Stimulated activated memory B cell treated with anti-CD40 and anti-IgM and Interleukin-4, amounts not matched to agents 10 μg/mL and 1 μg/mL and 100 μg/mL, for 72 hours (primary cell): ENCODE data around the gene S100A1.
"Not testable (repeated sequence)": the region's sequence is repeated elsewhere in the genome, so short reads cannot be mapped to it uniquely, and the experiment has no call there.

Experiments used
- ATAC-seq: fragments of 150-1000 bp; cut with Tn5 transposase; 2 replicates; pipeline ENCODE4 v1.10.0; 2021
- H3K27ac Mint-ChIP-seq: one replicate; pipeline ENCODE4 v1.8.0; 2022; ENCODE audit warnings: mild to moderate bottlenecking, mixed read lengths
- H3K27me3 Mint-ChIP-seq: one replicate; pipeline ENCODE4 v1.8.0; 2022; ENCODE audit warnings: mixed read lengths
- H3K36me3 Mint-ChIP-seq: one replicate; pipeline ENCODE4 v1.8.0; 2022; ENCODE audit warnings: mixed read lengths
- H3K4me1 Mint-ChIP-seq: one replicate; pipeline ENCODE4 v1.8.0; 2022; ENCODE audit warnings: mixed read lengths
- H3K4me3 Mint-ChIP-seq: one replicate; pipeline ENCODE4 v1.8.0; 2022; ENCODE audit warnings: mild to moderate bottlenecking, moderate library complexity, mixed read lengths
- H3K9me3 Mint-ChIP-seq: one replicate; pipeline ENCODE4 v1.8.0; 2022; ENCODE audit warnings: mixed read lengths

Gene S100A1

DNA sequence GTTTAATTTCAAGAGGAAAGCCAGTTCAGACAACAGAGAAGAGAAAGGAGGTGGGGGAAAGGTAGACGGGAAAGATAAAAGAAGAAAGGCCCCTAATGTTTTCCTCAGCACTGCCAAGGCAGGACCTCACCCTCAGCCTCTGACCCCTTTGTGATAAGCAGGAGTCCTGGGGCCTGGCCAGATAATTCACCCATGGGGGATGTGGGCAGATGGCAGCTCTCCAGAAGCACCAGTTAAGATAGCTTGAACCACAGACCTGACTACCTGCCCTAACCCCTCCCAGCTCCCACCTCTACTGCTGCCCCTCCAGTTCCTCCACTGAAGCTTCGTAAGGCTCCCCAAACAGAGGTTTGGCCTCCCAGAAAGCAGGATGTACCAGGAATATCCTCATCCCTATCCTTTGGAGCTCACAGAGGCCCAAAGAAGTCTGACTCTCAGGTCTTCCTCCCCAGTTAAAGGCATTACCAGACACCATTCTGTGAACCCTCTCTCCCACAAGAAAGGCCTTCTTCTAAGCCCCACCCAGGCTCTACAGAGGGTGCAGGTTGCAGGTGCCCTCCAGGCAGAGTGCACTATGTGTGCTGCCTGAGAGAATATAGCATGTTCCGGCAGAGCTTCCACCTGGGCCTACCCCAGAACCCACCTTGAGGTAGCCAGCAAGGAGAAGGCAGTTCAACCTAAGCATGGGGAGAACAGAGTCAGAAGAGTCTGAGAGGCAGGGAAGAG lies 21.1 kb downstream of the S100A1 start:
- Mint-ChIP-seq H3K36me3 (peaks cover 32% of the 10 kb centered on the region), H3K27me3 (no peaks in the 10 kb centered on the region), H3K9me3 (no peaks in the 10 kb centered on the region), H3K27ac (peak overlapping the region; percentile 23), H3K4me3 (no peak overlapping the region), H3K4me1 (peaks cover 23% of the 10 kb centered on the region)
- ATAC-seq, result no peak

DNA sequence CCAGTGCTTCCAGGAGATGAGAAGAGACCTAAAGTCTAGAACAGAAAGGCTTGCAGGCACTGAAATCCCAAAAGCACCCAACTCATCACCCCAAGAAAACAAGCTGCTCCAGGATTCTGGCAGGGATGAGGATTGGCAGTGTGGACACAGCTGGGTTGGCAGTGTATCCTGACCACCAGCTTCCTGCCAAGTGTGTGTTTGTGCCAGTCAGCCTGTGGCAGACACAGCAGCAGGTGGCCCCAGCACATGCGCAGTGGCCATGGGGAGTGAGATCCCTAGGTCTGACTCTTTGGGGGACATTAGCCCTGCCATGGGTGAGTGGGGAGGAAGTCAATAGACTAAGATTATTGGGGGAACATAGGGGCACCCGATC lies 21.6 kb downstream of the S100A1 start:
- peaks cover 23% of the 10 kb centered on the region for H3K4me1 Mint-ChIP-seq
- H3K36me3 Mint-ChIP-seq, result peaks cover 27% of the 10 kb centered on the region
- H3K4me3 Mint-ChIP-seq, result no peak overlapping the region
- H3K27ac Mint-ChIP-seq, result peak overlapping the region; percentile 23
- H3K9me3 Mint-ChIP-seq, result no peaks in the 10 kb centered on the region
- ATAC-seq, result no peak
- no peaks in the 10 kb centered on the region for H3K27me3 Mint-ChIP-seq

DNA sequence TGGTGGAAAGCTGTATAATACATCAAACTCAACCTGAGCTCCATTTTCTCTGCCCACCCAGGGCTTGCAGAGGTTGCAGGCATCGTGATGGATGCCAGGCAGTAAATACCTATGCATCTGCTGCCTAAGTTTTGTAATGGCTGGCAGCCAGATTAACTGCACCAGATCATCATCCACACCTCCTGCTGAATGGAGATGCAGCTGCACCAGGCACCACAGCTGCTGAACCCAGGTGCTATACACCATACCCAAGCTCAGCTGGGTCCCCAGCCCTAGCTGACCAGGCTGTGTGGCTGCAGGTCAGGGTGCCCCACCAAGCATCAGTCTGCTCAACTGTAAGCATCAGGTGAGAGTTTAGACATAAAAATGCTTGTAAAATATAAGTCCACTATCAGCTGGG lies 23.5 kb downstream of the S100A1 start:
- no peak for ATAC-seq
- Mint-ChIP-seq H3K27me3 (no peaks in the 10 kb centered on the region), H3K4me3 (no peak overlapping the region), H3K27ac (no peak overlapping the region), H3K9me3 (no peaks in the 10 kb centered on the region), H3K36me3 (peaks cover 8% of the 10 kb centered on the region), H3K4me1 (peaks cover 13% of the 10 kb centered on the region)

DNA sequence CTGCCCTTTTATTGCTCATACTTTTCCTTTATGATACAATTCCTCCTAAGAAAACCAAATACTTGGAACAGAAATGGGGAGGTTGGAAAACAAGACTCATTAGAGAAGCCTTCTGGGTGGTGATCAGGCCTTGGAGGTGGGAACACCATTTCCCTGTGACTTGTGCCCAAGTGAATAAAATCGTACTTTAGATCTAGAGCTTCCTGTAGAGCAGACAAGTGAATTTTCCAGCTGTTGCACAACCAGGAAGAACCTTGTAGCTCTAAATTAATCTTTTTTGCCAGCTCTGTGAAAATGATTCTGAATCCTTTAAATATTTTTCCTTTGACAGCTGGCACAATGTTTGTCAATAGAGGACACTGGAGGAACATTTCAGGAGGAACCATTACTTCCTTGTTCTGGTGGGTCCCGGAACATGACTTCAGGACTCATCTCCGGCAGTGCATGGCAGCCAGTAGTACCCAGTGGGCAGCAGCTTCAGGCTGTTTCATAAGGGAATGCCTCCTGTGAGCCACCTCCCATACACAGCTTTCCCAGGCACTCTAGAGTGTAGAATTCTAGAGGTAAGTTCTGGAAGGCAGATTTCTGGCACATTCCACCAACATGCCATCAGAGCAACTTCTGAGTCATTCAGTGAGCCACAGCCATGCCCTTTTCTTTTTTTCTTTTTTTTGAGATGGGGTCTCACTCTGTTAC lies 24.7 kb downstream of the S100A1 start:
- Mint-ChIP-seq H3K9me3 (no peaks in the 10 kb centered on the region), H3K27me3 (no peaks in the 10 kb centered on the region), H3K36me3 (no peaks in the 10 kb centered on the region), H3K27ac (no peak overlapping the region), H3K4me1 (peaks cover 6% of the 10 kb centered on the region), H3K4me3 (no peak overlapping the region)
- ATAC-seq, result no peak

DNA sequence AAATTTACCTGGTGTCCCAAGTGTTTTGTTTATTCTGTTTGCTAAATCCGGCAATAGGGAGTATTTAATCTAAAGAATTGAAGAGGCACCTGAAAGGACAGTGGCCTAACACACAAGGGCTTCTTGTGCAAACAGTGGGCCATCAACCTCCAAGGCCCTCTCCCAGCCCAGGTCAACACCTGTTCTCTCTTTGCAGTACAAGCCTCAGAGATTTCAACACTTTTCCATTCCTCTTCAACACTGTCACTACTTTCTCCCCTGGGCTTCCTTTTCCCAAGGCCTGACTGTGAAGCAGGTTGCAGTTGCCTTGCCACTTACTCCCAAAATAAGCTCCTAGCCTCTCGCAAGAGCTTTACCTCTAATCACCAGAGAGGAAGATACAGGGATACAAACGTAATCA lies 27.1 kb downstream of the S100A1 start:
- Mint-ChIP-seq H3K27ac (no peak overlapping the region), H3K9me3 (no peaks in the 10 kb centered on the region)

GRCh38 chr1:153658400-153659174 lies 30.4 kb downstream of the S100A1 start, which contains the start of gene SNAPIN:
Gene SNAPIN (plus strand): TSS chr1:153658703. CDS start chr1:153658744, 41 bp downstream.
- Mint-ChIP-seq H3K27me3 (no peaks in the 10 kb centered on the region), H3K4me3 (peak within 1 kb of the TSS; percentile 99)

More for the DNA sequence above, 27.1 kb downstream of the S100A1 start:
- Mint-ChIP-seq H3K36me3 (no peaks in the 10 kb centered on the region), H3K27me3 (no peaks in the 10 kb centered on the region), H3K4me3 (no peak overlapping the region), H3K4me1 (peaks cover 20% of the 10 kb centered on the region)
- no peak for ATAC-seq

GRCh38 chr1:153659175-153659534 lies 30.9 kb downstream of the S100A1 start:
- Mint-ChIP-seq H3K9me3 (no peaks in the 10 kb centered on the region), H3K27me3 (no peaks in the 10 kb centered on the region), H3K4me3 (peak overlapping the region; percentile 99), H3K36me3 (peaks cover 25% of the 10 kb centered on the region), H3K4me1 (peaks cover 20% of the 10 kb centered on the region), H3K27ac (peak overlapping the region; percentile 93)
- ATAC-seq, result no peak

More at GRCh38 chr1:153658400-153659174, 30.4 kb downstream of the S100A1 start, which contains the start of gene SNAPIN:
- Mint-ChIP-seq H3K4me1 (peaks cover 20% of the 10 kb centered on the region), H3K27ac (peak within 1 kb of the TSS; percentile 93), H3K36me3 (peaks cover 19% of the 10 kb centered on the region), H3K9me3 (no peaks in the 10 kb centered on the region)
- peak; percentile 99 for ATAC-seq

GRCh38 chr1:153659656-153660055 lies 31.4 kb downstream of the S100A1 start:
- peaks cover 20% of the 10 kb centered on the region for H3K4me1 Mint-ChIP-seq
- peaks cover 27% of the 10 kb centered on the region for H3K36me3 Mint-ChIP-seq
- no peak for ATAC-seq
- peak overlapping the region; percentile 93 for H3K27ac Mint-ChIP-seq
- H3K9me3 Mint-ChIP-seq, result no peaks in the 10 kb centered on the region
- peak overlapping the region; percentile 99 for H3K4me3 Mint-ChIP-seq
- H3K27me3 Mint-ChIP-seq, result no peaks in the 10 kb centered on the region

GRCh38 chr1:153661111-153661708 lies 33.0 kb downstream of the S100A1 start:
- ATAC-seq, result no peak
- Mint-ChIP-seq H3K9me3 (no peaks in the 10 kb centered on the region), H3K27ac (no peak overlapping the region), H3K27me3 (no peaks in the 10 kb centered on the region), H3K4me1 (peaks cover 20% of the 10 kb centered on the region), H3K4me3 (no peak overlapping the region), H3K36me3 (peaks cover 40% of the 10 kb centered on the region)

- Mint-ChIP-seq H3K36me3 (peaks cover 50% of the 10 kb centered on the region), H3K4me1 (peaks cover 20% of the 10 kb centered on the region), H3K27ac (no peak overlapping the region), H3K4me3 (no peak overlapping the region), H3K9me3 (no peaks in the 10 kb centered on the region), H3K27me3 (no peaks in the 10 kb centered on the region)
- ATAC-seq, result no peak
Observed at GRCh38 chr1:153662269-153662668, 34.0 kb downstream of the S100A1 start.

GRCh38 chr1:153663211-153663610 lies 35.0 kb downstream of the S100A1 start:
- H3K36me3 Mint-ChIP-seq, result peaks cover 60% of the 10 kb centered on the region

GRCh38 chr1:153667439-153667838 lies 39.2 kb downstream of the S100A1 start:
- H3K27me3 Mint-ChIP-seq, result no peaks in the 10 kb centered on the region
- H3K36me3 Mint-ChIP-seq, result peaks cover 62% of the 10 kb centered on the region
- peaks cover 11% of the 10 kb centered on the region for H3K4me1 Mint-ChIP-seq
- H3K27ac Mint-ChIP-seq, result no peak overlapping the region
- no peak overlapping the region for H3K4me3 Mint-ChIP-seq
- H3K9me3 Mint-ChIP-seq, result no peaks in the 10 kb centered on the region
- ATAC-seq, result no peak

More at GRCh38 chr1:153663211-153663610, 35.0 kb downstream of the S100A1 start:
- ATAC-seq, result no peak
- H3K4me3 Mint-ChIP-seq, result no peak overlapping the region
- no peaks in the 10 kb centered on the region for H3K9me3 Mint-ChIP-seq
- no peaks in the 10 kb centered on the region for H3K27me3 Mint-ChIP-seq
- peaks cover 20% of the 10 kb centered on the region for H3K4me1 Mint-ChIP-seq
- no peak overlapping the region for H3K27ac Mint-ChIP-seq

GRCh38 chr1:153668672-153669071 lies 40.4 kb downstream of the S100A1 start:
- not testable (repeated sequence) for H3K9me3 Mint-ChIP-seq, H3K4me3 Mint-ChIP-seq, H3K27me3 Mint-ChIP-seq, H3K27ac Mint-ChIP-seq, ATAC-seq
- peaks cover 12% of the 10 kb centered on the region for H3K4me1 Mint-ChIP-seq
- peaks cover 59% of the 10 kb centered on the region for H3K36me3 Mint-ChIP-seq

GRCh38 chr1:153669606-153670005 lies 41.4 kb downstream of the S100A1 start:
- Mint-ChIP-seq H3K4me1 (peaks cover 12% of the 10 kb centered on the region), H3K9me3 (no peaks in the 10 kb centered on the region), H3K27me3 (no peaks in the 10 kb centered on the region), H3K27ac (no peak overlapping the region), H3K4me3 (no peak overlapping the region), H3K36me3 (peaks cover 52% of the 10 kb centered on the region)
- ATAC-seq, result no peak

DNA sequence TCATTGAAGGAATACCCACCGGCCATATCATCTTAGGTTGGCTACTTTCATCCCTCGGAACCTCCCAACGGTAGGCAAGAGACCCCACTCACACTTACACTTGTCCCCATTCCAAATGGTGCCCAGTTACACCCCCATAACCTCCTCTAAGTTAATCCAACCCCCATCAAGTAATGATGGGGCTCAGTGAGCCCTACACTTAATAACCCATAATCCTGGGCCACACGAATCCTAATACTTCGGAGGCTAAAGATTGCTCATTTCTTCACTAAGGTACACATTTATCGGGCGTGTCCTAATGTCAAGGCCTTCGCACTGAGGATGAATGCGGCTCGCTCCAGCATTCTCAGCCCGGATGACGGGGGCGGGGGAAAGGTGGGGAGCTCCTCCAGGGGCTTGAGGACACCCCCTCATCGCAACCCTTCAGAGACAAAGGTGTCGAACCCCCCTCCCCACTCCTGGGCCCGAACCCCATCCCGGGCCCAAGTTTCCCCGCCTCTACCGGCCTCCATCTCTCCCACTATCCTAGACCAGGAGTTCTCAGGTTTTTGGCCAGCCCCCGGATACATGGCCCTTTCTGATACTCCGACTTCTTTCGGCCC lies 42.1 kb downstream of the S100A1 start:
- H3K9me3 Mint-ChIP-seq, result no peaks in the 10 kb centered on the region
- ATAC-seq, result no peak
- peaks cover 12% of the 10 kb centered on the region for H3K4me1 Mint-ChIP-seq
- H3K27me3 Mint-ChIP-seq, result no peaks in the 10 kb centered on the region
- H3K4me3 Mint-ChIP-seq, result no peak overlapping the region
- H3K36me3 Mint-ChIP-seq, result peaks cover 45% of the 10 kb centered on the region
- H3K27ac Mint-ChIP-seq, result no peak overlapping the region
